Epidermal melanocyte (primary cell): ENCODE data around the gene GRM7.

Experiments used
- DNase-seq: peaks from one replicate; pipeline ENCODE4 v3.0.0; 2011; ENCODE audit warnings: low spot score; ENCODE audit not compliant: insufficient read length

Gene GRM7

DNA sequence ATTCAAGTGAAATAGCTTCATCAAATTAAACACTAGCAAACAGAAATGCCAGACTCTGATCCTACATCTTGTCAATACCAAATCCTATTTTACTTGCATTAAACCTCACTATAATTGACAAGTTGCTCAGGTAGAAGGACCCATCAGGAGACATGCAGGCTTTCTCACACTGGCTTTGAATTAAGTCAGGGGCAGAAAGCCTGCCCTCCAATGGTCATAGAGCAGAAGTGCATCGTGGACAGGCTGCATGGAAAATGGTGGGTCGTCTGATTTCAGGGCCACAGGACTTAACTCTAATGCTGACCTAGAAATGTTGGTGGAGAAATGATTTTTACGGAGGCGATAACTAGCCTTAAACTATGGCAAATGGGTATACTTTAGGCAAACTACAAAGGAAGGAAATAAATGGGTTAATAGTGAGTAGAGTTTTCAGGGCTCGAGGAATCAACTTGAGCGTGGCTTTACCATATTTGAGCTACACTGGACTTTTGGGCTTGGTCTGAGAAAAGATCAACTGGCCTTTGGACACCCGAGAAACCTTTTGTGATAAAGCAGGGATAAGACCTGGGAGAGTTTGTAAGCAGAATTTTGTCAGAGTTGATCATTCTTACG lies 283.9 kb downstream of the GRM7 start:
- DNase-seq: no peak

DNA sequence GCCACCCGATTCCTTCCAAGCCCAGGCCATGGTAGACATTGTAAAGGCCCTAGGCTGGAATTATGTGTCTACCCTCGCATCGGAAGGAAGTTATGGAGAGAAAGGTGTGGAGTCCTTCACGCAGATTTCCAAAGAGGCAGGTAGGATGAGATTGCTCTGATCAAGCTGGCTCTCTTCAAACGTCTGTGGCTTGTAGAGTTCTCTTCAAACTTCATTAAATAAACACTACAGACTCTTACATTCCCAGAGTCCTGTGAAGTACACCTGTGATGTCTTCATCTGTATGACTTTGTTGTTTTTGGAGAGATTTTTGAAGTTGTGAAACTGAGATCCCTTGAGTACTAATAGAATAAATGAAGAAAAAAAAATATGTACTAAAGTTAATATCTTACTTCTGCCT lies 285.6 kb downstream of the GRM7 start:
- no peak for DNase-seq

DNA sequence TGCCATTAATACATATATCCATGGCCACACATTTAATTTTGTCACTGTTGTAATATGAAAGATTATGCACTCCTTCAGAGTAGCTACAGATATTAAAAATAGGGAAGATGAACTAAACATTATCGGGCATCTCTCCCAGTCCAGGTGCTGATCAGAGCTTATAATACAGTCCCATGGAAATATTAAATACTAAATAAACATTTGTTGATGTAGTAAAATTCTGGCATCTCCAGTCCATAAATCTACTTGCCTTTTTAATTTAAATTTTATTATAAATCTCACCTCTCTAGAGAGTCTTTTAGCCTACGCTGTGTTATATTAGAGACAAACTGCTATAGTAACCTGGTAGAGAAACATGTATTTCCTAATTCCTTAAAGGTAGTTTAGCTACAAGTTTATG lies 297.6 kb downstream of the GRM7 start:
- DNase-seq: no peak

DNA sequence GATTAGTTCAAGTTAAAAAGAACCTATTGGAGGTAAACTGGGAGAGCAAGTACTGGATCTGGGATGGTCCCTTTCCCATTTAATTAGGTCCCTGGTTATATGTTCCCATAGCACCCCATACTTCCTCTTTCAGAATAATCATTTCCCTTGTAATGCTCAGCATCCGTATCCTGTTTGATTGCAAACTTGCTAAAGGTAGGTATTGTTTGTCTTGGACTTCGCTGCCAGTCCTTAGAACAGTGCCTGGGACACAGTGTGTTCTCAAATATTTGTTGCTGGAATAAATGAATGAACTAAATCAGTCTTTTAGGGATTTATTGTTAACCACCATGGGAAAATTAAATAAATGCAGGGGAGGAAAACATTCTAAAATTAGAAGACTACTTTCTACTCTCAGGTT lies 299.8 kb downstream of the GRM7 start:
- no peak for DNase-seq

DNA sequence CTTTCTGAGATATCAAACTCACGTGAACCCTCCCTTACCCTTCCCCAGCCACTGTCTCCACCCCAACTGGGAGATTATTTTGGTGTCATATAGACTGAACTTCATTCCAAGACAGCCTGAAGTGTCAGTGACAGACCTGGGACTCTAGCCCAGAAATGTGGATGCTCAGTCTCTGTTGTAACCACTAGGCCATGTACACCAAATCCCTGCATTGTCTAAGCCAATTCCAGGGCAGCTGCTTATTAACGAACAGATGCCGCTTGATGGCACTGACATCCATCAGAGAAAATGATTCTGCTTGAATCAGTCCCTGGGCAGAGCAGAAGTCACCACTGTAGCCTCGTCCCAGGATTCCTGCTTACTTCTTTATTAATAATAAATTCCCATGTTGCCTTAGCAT lies 305.5 kb downstream of the GRM7 start:
- DNase-seq: no peak

DNA sequence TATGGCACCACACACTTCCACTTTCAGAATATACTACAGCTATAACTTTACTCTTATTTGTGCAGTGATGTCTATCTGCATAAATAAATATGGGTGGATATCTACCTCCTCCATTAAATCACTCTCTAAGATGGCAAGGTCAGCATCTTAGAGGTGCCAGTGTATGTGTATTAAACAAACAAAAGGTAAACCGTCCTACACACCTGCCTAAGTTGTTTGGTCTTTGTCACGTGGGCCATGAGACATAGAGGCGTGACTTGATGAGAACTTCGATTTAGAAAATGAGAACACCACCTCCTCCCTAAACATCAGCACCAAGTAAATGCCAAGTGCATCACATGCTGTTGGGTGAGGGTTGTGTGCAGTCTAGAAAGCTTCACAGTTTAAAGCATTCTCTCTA lies 310.6 kb downstream of the GRM7 start:
- DNase-seq: no peak

DNA sequence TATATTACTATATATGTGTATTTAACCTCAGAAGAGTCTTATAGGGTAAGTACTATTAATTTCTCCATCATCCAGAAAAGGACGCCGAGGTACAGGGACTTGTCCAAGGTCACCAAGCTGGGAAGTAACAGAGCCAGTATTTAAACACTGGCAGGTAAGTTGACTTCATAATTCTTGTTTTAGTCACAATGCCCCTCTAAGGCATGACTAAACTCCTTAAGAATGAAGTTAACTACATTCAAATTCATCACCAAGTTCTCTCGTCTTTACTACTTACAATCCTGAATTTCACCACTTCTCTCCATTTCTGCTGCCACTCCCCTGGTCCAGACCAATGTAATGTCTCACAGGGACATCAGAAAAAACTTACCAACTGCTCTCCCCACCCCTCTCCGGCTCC lies 312.1 kb downstream of the GRM7 start:
- DNase-seq: no peak

DNA sequence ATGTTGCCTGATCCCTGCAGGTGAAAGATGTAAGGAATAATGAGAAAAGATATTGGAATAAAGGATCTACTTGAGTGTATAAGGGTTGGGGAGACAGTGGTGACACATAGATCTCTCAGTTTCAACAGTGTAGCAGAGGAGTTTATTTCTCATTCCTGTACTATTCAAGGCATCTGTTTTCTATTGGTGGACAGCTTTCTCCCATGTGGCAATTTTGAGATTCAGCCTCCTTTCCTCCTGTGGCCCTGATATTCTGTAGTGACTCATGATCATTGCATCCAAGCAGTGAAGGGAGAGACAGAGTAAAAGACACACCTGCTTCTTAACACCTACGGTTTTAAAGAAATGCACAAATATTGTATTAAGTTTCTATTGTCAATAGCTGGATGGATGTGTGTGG lies 327.6 kb downstream of the GRM7 start:
- DNase-seq: no peak

DNA sequence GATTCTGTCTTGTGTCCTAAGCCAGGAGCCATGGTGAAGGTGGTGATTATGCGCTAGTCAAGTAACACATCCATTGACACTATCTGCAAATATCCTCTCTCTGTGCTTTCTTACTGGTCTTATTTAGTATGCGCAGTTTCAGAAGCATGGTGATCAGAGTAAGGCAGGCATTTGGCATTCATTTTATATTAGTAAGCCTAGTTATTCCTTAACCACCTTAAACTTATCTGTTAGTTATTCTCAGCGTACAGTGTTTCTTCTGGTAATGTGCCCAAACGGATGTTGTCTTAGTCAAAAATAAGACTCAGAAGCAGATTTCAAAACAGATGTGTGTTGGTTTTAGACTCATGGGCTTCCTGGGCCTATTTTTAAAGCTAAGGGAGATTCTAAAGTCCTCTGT lies 329.2 kb downstream of the GRM7 start:
- DNase-seq: no peak

DNA sequence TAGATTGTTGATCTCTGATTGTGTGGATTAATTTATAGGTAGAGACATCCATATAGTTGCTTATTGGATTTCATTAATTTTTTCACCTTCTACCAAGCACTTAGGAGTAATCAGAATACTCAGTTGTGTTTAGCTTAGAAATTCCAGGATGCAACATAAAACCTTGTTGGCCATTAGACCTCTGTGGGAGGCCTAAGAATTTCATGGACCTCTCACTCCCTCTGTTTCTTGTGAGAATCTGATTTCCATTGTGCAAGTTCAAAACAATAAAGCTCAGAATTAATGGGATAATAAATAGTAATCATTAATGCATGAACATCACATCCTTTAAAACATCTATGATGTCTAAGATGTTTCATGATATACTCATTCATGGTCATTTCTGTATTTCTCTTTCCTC lies 332.4 kb downstream of the GRM7 start:
- no peak for DNase-seq

DNA sequence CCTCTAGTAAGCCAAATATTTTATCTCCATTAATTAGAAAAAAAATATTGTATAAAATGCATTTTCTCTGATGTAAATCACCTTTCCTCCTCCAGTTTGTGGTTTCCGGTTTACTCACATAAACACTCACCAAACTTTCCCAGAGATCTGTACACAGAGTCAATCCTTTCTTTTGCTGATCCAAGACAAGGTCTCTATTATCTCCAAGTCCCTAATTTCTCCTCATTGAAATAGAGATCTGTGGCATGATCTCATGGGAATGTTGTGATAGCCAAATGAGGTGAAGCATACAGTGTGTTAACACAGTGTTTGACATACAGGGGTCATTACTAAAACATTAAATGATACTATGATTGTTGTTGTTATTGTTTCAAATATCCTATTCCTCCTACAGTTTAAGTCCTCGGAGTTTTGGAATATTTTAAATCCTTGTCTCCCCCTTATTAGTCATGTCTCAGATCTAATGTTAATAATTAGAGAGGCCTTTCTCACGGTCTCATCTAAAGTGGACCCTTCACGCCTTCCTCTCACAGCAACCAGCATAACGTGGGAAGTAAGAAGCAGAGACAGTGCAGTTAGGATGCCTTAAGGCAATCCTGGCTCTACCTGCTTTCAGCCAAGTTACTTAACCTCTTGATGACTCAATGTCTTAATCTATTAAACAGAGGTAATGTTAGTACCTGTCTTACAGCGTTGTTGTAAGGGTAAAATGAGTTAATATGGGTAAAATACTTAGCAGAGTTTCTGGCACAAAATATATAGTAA lies 333.3 kb downstream of the GRM7 start:
- no peak for DNase-seq

DNA sequence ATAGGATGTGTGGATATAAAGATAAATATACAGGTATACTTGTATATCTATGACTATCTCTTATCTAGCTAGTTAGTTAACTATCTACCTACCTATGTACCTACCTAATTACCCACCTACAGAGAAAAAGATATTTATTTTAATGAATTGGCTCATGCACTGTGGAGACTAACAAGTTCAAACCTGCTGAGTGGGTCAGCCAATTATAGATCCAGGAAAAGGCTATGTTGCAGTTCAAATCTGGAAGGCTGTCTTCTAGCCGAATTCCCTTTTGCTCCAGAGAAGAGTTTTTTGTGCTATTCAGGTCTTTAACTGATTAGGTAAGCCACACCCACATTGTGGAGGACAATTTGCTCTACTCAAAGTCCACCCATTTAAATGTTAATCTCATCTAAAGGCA lies 335.0 kb downstream of the GRM7 start:
- no peak for DNase-seq

DNA sequence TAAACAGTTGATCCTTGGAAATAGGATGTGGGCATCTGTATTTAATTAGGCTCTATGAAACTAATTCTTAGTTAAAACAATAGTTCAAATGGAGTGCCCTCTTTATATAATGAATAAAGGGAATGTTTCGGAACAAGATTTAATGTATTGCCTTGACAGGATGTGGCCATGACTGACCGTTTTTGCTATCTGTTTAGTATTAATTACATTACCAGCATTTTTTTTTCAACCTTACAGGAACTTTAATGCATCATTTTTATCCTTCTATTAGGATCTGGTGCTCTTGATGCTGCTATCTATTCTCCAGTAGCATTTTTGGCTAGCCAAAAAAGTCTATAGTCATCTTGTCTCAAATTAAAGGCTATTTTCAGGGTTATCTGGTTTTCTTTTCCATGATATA lies 340.9 kb downstream of the GRM7 start:
- no peak for DNase-seq

DNA sequence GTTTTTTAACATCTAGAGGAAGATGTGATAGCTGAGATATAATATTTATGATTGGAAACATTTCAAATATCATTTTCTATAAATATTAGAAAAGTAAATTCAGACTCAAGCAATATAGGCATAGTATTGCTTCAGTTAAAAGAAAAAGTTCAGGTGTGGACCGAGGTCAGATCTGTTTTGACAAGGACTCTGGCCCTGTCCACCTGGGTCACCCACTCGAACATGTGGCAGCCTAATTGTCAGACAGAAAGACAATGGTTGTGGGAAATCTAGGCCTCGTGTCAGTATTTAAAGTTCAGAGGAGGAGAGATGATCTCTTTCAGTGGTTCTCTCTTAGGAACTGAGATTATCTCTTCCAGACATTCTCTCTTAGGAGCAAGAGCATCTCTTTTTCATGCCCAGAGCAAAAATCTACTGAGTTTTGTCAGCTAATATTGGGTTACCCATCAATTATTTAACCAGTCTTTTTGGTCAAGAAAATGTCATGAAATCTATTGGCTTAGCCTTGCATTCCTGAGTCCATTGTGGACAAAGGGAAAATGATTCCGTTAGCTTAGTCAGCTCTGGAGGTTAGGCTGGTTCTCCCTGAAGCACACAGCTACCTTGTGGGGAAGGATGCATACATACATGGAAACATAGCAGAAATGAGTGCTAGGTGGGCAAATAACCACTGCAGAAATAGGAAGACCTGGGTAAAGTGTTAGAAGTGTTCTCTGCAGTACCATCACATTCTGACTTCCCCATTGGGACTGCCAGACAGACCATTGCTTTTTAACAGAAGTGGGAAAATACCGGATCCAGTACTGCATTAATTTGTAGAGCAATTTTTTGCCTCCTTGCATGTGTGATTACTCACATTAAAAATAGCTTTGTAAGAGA lies 343.3 kb downstream of the GRM7 start:
- DNase-seq: no peak

DNA sequence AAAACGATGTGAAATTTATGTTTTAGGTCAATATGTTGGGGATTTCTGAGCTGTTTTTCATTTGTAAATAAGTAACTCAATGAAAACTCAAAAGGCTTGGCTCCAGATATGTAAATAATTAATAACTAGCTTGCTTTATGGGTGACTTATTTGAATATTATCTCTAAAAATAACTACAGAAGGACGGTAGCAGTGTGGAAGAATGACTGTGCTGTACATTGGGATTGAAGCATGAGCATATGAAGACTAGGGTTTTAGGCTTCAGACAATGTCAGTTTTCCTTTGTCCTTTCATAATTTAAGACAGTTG lies 343.9 kb downstream of the GRM7 start:
- DNase-seq: no peak

DNA sequence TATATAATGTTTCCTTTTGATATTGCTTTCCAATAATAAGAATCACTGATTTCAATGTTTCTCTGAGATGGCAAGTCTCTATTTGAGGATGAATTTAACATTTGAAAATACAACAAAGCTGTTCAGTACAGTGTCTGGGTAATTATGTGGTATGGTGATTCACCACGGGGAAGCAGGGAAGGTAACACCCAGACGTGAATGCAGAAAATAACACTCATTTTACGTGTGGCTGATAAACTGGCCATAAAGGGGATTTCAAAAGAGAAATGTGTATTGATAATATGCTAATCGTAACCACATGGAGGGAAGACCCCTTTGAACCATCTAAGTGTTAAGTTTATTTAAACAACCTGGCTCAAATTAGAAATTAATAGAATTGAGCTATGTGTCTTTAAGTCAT lies 344.6 kb downstream of the GRM7 start:
- no peak for DNase-seq

DNA sequence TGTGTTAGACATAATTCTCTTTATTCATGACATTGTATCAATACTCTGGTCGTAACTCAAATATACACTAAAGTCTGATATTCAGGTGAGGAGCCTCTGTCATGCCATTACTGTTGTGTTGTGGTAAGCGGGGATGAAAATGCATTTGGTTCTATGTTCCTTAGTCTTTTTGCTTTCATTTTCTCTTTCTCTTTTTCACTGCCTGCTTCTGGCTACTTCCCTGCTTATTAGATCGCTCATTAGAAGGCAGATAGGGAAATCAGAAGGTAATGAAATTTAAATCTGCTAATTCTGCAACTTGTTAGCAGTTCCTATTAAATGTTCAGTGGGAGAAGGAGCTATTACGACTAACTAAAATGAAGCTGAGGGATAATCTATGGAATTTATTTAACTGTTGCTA lies 345.0 kb downstream of the GRM7 start:
- DNase-seq: no peak

DNA sequence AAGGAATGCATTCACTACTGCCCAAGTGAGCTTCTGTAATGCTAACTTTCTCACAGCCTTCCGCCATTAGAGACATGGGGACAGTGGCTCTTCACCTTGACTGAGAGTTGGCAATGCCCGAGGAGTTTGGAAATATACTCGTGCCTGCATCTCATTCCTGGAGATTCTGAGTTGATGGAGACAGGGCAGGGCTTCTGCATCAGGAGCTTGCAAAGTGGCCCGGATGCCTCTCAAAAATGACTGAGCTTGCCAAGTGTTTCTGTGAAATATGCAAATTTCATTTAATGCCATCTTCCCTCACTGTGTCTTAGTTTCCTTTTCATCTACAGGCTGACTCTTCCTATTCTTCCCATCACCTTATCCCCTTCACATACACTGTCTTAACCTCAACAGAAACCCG lies 346.2 kb downstream of the GRM7 start:
- no peak for DNase-seq

DNA sequence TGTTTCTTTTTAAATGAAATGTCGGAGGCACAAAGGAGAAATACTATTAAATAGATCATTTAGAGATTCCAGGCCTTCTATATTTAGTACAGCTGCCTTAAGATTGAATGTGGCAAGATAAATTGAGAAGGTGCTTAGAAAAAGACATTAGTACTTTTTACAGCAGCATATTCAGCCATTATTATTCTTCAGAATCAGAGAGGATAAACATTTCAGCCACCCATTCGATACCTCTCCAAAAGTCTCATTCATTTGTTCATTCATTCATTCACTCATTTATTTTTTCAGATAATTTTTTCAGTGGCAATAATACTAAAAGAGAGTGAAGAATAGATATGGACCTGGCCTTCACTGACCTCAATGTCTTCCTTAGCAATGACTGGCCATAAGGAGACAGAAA lies 347.0 kb downstream of the GRM7 start:
- DNase-seq: no peak

DNA sequence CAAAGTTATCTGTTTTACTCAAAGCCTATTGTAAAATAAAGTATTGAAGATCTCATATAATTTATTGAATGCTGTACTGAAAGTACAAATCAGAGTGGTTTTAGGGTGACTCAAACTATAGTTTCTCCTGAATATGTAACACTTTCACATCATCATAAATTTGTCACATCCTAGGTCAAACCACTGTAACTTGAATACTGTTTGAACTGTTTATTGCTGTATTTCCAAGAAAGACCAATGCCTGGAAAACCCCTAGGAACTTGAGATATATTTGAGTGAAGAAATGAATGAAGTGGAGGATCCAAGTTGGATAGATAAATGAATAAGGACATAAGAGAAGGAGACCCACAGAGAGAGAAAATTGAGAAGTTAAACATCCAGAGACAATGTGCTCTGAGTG lies 348.2 kb downstream of the GRM7 start:
- no peak for DNase-seq

DNA sequence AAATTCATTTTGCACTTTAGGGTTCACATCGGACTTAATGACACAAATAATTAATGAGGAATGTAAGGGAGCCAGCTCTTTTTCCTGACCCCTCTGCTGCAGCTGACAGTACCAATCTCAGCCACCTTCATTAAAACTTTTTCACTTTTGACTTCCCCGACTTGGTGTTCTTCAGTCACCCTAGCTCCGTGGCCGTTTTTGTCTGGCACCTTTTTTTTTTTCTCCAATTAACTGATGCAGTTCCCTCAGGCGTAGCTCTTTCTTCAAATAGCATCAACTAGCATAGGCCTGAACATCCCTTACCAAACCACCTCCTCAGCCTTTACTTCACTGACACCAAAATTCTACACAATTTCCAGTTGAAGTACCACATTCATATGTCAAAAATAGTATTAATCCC lies 350.8 kb downstream of the GRM7 start:
- no peak for DNase-seq

DNA sequence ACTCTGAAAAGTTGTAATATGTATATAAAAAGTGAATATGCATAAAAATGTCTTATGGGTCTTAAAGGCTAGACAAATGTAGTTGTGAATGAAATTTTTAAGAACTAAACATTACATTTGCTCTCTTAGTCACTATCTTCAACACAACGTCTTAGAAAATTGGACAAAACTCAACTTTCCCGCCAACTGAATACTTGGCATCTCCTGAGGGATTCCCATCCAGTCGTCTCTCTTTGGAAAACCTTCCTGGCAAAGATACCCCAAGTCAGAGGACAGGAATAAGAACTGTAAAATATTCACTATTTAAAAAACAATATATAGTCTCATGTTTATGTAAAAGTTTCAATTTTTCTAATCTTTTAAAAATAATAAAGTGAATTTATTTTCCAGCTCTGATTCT lies 354.8 kb downstream of the GRM7 start:
- no peak for DNase-seq

DNA sequence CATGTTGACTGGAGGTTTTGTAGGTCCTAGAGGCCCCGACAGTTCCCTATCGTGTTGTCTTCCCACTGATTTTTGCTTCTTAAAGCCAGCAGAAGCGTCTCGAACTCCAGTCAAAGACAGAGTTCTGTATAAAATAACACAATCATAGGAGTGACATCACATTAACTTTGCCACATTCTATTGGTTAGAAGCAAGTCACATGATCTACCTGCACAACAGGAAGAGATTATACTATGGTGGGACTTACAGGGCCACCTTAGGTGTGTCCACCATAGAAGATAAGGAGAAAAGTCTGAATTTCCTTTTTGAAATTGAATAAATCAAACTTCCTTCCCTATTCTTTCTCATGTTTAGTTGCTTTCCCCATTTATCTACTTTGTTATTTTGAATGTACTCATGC lies 365.5 kb downstream of the GRM7 start:
- DNase-seq: no peak
